Mucosa of descending colon (tissue), 3 donors: Measurements from ENCODE around the gene ZNF391. TPM values are rescaled to one million over a fixed set of nuclear protein-coding genes. Genes with fewer than 3 reads are reported as not detected.

Source experiments
- ATAC-seq: fragments of 200-7000 bp; cut with Tn5 transposase; one replicate; pipeline ENCODE4 v1.9.1; 2020; ENCODE audit warnings: mild to moderate bottlenecking, moderate library complexity
- DNase-seq, 3 donors: peaks; one replicate each; pipeline ENCODE4 v3.0.0-alpha.2; 2020
- H3K36me3 ChIP-seq: fragments of 200-600 bp; one replicate; pipeline ENCODE4 v1.8.0; 2021; ENCODE audit warnings: low read depth, mild to moderate bottlenecking
- H3K4me1 ChIP-seq: fragments of 200-600 bp; one replicate; pipeline ENCODE4 v1.8.0; 2021; ENCODE audit warnings: low read depth, mild to moderate bottlenecking
- H3K4me3 ChIP-seq: fragments of 200-600 bp; one replicate; pipeline ENCODE4 v1.8.0; 2021; ENCODE audit warnings: mild to moderate bottlenecking
- H3K9me3 ChIP-seq: fragments of 200-600 bp; one replicate; pipeline ENCODE4 v1.8.0; 2021; ENCODE audit warnings: mild to moderate bottlenecking
- intact Hi-C, 2 donors: fragments of 100-400 bp; cut with DNase I in 1 of 2; cut with micrococcal nuclease in 1 of 2; formaldehyde crosslinking; loops; one replicate each; pipeline versions ENCODE4 v1.11.0 to v1.11.1; 2022; cut with DNase I, micrococcal nuclease
- total RNA-seq, 3 donors: library from RNA; stranded (reverse); fragmentation: NEBNext Ultra II Directional in 2 of 3; extraction: Animal tissue kit (Norgen Biotek cat#: 25700) in 2 of 3; gene quantifications; one replicate each; pipeline versions ENCODE4 v1.2.1 to v1.2.4, GENCODE V29; 2021 to 2023
- TF ChIP-seq, protein P1 (sequence below): fragments of 200-600 bp; IDR thresholded peaks from one replicate; pipeline ENCODE4 v1.8.0; 2022; ENCODE audit warnings: antibody characterized with exemption, mild to moderate bottlenecking
- donor health status: DM: no; HTN: no; CAD: no; lungs with moderate emphysema.
- donor health status: DM: no; HTN: no; CAD: no.
- donor health status: DM: no; HTN: yes; CAD: no.

The ZNF391 gene
- total RNA-seq, 3 donors from 2014 or later, result 1.3 to 2.2 (median 1.6) TPM

DNA sequence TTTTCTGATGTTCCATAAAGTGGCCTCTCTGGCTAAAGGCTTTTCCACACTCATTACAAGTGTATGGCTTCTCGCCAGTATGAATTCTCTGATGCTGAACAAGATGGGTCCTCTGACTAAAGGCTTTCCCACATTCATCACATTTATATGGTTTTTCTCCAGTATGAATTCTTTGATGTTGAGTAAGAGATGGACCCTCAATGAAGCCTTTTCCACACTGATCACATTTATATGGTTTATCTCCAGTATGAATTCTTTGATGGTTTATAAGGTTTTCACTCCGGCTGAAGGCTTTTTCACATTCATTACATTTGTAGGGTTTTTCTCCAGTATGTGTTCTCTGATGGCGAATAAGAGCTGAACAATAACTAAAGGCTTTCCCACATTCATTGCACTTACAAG is 63.9 kb downstream of the ZNF391 start:
- TF ChIP-seq, protein P1, sequence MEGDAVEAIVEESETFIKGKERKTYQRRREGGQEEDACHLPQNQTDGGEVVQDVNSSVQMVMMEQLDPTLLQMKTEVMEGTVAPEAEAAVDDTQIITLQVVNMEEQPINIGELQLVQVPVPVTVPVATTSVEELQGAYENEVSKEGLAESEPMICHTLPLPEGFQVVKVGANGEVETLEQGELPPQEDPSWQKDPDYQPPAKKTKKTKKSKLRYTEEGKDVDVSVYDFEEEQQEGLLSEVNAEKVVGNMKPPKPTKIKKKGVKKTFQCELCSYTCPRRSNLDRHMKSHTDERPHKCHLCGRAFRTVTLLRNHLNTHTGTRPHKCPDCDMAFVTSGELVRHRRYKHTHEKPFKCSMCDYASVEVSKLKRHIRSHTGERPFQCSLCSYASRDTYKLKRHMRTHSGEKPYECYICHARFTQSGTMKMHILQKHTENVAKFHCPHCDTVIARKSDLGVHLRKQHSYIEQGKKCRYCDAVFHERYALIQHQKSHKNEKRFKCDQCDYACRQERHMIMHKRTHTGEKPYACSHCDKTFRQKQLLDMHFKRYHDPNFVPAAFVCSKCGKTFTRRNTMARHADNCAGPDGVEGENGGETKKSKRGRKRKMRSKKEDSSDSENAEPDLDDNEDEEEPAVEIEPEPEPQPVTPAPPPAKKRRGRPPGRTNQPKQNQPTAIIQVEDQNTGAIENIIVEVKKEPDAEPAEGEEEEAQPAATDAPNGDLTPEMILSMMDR, result no peak
- DNase-seq, result no peak
- peaks cover 99% of the 10 kb centered on the region for H3K9me3 ChIP-seq
- peaks cover 44% of the 10 kb centered on the region for H3K36me3 ChIP-seq
- ATAC-seq, result no peak
- no peak overlapping the region for H3K4me3 ChIP-seq
- no peaks in the 10 kb centered on the region for H3K4me1 ChIP-seq
- intact Hi-C loops, result no loop called here

Other genes starting within 250 kb of the ZNF391 start
- 10 to 100 TPM; 13.0 to 32.1 (median 22.4) TPM for gene PRSS16, start 141.1 kb upstream of the ZNF391 start, total RNA-seq
- under 1 TPM in 2 of 3 donors, not detected in 1; 0.09 to 0.14 TPM for gene POM121L2, start 76.5 kb upstream of the ZNF391 start, total RNA-seq
- gene ZNF184, start 84.3 kb downstream of the ZNF391 start, total RNA-seq, result 1 to 10 TPM; 6.0 to 7.0 (median 6.2) TPM